NCI-H128 (cell line): ENCODE data around the gene VAV3.
"Not testable (repeated sequence)": the region's sequence is repeated elsewhere in the genome, so short reads cannot be mapped to it uniquely, and the experiment has no call there.

Experiments used
- DNase-seq: peaks from one replicate; lab custom pipeline; 2025; ENCODE audit not compliant: unreplicated experiment; lab: John Stamatoyannopoulos, UW

The VAV3 gene

GRCh38 chr1:107895403-107896191 is 69.4 kb downstream of the VAV3 start:
- DNase-seq, result no peak

DNA sequence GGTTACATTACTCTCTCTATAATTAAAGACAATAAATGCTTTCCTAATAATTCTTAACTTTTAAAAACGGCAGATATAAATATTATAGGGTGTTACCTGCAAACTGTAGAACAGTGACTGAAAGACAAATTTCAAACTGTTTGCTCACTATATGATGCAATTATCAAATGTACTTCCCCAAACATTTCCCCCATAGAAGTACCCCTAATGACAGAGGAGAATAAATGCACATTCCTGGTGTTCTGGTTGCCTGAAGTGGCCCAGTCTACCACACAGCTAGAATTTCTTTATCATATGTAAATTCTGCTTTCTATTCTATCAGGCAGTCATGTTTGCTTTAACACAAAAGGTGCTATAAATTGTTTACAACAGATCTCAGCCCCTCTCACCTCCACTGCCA is 70.4 kb downstream of the VAV3 start:
- no peak for DNase-seq

- DNase-seq, result not testable (repeated sequence)
Observed at GRCh38 chr1:107893350-107893749, 71.6 kb downstream of the VAV3 start.

- no peak for DNase-seq
Observed at GRCh38 chr1:107889524-107889923, 75.5 kb downstream of the VAV3 start.

GRCh38 chr1:107883562-107883961 is 81.4 kb downstream of the VAV3 start:
- DNase-seq, result no peak

DNA sequence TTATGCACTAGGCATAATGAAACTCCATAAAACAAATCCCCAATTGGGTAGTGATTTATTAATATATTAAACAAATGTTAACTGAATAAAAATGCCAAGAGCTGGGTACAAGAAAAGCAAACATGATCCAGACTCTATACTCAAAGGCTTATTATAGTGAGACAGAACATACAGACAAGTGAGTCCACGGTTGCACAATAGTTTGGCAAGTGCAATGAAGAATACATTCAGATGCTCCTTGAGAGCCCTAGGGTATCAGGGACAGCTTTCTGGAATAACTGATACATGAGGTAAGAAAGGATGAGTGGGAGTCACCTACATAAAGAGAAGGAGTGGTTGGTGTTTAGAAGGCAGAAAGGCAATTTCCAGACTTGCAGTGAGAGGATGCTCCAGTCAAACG is 85.1 kb downstream of the VAV3 start:
- DNase-seq, result no peak

- DNase-seq, result no peak
Observed at GRCh38 chr1:107879346-107879745, 85.6 kb downstream of the VAV3 start.

GRCh38 chr1:107877745-107878144 is 87.2 kb downstream of the VAV3 start:
- no peak for DNase-seq

GRCh38 chr1:107877092-107877491 is 87.9 kb downstream of the VAV3 start:
- DNase-seq, result no peak

GRCh38 chr1:107875689-107876088 is 89.3 kb downstream of the VAV3 start:
- no peak for DNase-seq

GRCh38 chr1:107874221-107874620 is 90.8 kb downstream of the VAV3 start:
- no peak for DNase-seq

DNA sequence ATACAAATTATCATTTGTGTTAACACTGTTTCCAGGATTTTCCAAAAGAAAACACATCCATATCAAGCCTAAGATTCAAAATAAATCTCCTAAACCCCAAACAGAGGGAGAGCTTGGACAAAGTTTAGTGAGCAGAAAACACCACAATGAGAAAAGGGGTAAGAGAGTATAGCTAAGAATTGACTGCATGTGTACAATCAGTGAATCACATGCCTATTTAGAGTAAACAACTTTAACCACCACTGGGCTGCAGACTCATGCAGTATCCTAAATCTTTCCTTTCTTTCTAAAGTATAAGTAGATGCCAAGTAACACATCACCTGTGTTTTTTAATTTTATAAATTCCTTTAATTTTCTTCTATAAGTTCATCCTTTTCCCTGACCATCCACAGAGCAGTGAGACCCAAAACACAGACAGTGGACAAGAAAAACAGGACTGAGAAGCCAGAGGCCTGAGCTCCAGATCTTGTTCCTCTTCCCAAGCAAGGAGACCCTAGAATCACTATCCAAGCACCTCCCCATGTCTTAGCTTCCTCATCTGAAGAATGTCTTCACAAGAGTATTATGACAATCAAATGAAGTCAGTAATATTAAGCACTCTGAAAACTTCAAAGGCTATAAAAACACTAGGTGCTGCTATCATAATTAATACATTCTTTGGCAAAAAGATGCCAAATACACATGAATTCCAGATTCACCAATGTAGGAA is 93.1 kb downstream of the VAV3 start:
- DNase-seq, result no peak

- DNase-seq, result no peak
Observed at GRCh38 chr1:107871259-107871658, 93.7 kb downstream of the VAV3 start.

- DNase-seq, result no peak
Observed at GRCh38 chr1:107870696-107871095, 94.3 kb downstream of the VAV3 start.

- DNase-seq, result no peak
Observed at GRCh38 chr1:107867897-107868296, 97.1 kb downstream of the VAV3 start.

DNA sequence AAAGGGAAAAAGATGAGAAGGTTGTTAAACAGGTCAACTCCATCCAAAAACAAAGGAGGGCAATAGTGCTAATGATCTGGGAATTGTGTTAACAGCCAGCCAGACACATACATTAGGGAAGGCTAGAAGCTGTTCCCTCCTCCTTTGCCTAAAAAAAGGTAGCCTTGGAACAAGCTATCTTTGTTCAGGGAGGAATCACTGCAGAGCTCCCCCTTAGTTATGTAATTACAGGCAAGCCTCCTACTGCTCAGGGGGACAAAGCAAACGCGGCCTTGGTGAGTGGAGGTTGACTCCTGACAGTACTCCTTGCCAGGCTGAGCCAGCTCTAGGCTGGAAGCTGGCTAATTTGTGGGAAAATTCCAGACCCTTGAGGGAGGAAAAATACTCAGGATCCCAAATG is 97.6 kb downstream of the VAV3 start:
- no peak for DNase-seq

GRCh38 chr1:107866870-107867269 is 98.1 kb downstream of the VAV3 start:
- no peak for DNase-seq

GRCh38 chr1:107865627-107866026 is 99.4 kb downstream of the VAV3 start:
- DNase-seq, result no peak

DNA sequence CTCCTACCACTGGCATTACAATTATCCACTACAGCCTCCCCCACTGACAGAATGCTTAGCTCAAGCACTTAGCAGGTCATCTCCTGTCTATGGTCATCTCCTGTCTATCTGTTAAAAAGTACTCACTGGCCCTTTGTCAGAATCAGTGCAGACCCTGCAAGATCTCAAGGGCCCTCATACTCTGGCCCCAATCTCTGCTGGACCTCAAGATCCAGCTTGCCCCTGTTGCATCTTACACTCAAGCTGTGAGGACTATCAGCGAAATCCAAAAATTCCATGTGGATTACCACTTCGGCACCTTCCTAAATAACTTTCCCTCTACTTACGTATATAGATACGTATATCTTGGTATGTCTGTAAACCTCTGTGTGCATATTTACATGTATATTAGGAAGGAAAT is 101.6 kb downstream of the VAV3 start:
- DNase-seq, result no peak

DNA sequence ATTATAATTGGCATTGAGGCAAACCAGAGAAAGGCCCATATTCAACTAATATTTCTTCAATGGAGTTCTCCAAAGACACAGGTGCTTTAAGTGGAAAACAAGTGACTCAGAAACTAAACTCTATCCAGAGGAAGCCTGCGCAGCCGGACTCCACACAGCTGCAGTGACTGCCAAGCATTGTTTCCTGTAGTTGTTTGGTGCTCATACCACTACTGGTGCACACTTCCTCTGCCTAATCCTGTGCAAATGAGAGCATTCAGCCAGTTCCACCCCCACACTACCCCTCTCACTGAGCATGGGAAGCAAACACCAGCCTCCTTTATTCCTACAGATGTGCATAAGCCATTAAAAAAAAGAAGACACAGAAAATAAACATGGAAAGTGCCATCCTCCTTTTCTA is 102.9 kb downstream of the VAV3 start:
- DNase-seq, result no peak

DNA sequence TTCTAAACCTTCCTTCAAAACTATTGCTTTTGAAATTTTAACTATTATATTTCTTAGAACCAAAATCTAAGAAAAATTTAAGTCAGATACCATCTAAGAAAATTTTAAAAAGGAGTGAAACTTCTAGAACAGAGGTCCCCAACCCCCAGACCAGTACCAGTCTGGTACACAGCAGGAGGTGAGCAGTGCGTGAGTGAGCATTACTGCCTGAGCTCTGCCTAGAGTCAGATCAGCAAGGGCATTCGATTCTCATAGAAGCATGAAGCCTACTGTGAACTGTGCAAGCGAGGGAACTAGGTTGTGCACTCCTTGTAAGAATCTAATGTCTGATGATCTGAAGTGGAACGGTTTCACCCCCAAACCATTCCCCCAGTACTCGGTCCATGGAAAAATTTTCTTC is 106.7 kb downstream of the VAV3 start:
- no peak for DNase-seq

DNA sequence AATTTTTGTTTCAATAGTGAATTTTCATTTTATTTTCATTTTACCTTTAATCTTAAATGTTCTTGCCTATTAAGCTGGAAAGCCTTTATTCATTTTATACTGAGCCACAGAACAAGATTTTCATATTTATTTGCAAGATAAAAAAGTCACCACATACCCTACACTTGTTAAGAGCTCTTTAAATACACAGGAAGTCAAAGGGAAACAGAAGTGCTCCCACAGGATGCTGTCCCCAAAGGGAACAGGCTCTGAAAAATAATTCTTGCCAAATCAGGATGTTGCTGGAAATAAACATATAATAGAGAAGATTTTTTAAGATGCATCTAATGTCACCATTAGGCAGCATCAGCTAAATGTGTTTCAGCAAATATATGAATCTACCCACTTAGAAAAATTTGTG is 113.6 kb downstream of the VAV3 start:
- no peak for DNase-seq
